ENCODE data around the gene PLA2R1.
A peak's percentile ranks its signal among the peaks of the same experiment; 100 is the strongest.
"Not testable (repeated sequence)": the region's sequence is repeated elsewhere in the genome, so short reads cannot be mapped to it uniquely, and the experiment has no call there.

The PLA2R1 gene

DNA sequence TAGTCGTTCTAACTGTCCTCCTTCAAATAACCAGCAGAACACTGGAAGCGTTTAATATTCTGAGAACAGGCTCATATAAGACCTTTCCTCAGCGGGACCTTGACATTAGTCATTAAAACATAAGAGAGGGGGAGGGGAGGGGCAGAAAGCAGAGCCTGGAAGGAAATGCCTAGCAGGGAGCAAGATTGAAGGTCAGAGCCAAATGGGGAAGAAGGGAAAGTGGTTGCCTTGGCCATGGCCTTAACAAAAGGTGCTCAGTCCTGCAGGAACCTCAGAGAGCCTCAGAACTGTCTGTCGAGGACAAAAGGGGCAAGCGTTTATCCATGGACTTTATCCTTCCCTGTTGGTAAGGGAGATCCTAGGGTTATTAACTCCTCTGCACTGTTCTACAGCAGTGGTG is 856 bp upstream of the PLA2R1 start:
- no peak for DNase-seq

GRCh38 chr2:160061944-160062291 is 497 bp downstream of the PLA2R1 start:
- DNase-seq: no peak

- DNase-seq: no peak
These were observed 882 bp downstream of the PLA2R1 start for GRCh38 chr2:160061533-160061932.

DNA sequence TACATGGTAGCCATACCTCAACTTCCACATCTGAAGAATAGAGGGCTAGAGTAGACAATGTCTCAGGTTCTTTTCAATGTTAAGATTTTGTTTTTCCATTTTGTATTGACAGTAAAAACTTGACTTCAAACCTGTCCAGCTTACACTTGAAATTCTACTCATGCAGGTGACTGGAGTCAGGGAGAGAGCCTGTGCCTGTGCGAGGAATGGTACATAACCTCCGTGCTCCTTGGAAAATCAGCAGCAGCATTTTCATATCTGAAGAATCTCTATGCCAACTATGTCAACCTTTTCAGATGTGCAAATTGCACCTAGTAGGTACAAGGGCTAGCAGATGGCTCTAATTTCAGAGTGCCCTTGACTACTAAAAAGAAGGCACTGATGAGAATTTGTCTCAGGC is 2.1 kb downstream of the PLA2R1 start:
- DNase-seq: no peak

DNA sequence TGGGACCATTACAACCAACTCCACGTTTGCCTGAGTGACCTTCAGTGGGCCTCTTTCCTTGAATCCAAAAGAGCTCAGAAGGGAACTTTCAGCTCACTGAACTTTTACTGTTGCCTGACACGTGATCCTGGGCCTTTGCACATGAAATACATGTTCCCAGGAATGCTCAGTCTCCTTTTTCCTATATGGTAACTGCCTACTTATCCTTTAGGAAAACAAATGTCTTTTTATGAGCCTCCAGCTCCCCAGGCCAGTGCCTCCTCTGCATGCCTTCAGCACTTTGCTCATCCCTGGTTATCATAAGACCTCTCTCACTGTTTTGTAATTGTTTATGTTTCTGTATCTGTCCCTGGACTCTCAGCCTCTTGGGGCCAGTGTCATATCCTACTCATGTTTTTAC is 5.1 kb downstream of the PLA2R1 start:
- DNase-seq: no peak

DNA sequence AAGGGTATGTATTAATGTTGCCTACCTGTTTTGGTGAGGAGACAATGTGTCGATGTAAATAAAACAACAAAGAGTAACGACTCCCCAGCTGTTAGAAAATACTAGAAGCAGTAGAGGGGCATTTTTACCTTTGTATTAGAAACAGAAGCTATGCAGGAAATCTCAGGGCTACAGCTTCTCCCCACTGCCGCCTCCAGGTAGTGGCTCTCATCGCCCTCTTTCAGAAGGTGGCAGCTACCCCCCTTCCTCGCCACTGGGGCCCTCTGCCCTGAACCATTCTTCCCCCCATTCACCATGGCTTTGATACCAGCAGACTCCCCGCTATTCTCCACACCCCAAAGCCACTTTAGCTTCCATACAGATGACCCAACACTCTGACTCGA is 6.7 kb downstream of the PLA2R1 start:
- DNase-seq: no peak

GRCh38 chr2:160054984-160055725 is 7.3 kb downstream of the PLA2R1 start:
- no peak for DNase-seq

DNA sequence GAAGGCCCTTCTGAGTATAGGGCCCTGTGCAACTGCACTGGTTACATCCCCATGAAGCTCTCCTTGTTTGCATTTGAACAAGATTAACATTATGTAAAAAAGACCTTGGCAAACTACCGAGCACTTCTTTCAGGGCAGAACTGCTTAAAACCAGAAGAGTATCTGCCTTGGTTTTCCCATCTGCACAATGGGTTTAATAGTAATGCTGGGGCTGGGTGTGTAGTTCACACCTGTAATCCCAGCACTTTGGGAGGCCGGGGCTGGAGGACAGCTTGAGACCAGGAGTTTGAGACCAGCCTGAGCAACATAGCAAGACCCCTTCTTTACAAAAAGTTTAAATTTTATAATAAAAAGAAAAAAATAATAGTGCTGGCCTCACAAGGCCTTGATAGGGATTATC is 8.5 kb downstream of the PLA2R1 start:
- DNase-seq: no peak

DNA sequence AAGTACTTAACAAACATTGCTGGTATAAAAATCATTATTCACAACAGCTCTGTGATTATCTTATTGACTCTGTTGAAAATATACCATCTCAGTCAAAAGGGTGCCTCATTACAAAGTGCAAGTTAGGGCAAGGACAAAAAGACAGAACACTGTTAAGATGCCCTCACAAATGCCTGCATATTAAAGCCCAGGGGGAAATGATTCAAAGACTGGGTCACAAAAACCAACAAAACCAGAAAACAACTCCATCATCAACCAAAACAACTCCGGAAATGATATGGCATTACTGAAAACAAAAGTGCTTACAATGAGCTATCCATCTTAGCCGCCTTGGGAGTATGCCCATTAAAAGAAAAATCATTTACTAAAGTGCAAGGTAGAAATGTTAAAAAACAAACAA is 9.9 kb downstream of the PLA2R1 start:
- no peak for DNase-seq

DNA sequence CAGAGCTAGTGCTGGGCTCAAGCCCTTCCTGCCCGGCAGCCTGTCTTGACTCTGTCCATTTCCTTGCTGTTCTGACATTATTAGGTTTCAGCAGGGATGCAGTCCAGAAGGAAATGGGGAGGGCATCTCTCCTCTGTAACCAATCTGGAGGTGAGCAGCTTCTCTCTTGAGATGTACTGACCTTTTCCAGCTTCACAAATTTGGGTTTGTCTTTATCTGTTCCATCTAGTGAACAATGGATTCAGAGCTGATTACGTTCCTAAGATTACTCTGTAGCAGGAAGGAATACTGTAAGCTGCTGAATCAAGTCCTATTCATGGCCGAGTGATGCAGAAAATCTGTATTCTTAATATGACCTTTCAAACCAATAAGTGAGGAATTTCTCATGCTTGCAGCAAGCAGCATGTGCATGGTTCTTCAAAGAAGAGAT is 11.0 kb downstream of the PLA2R1 start:
- DNase-seq: no peak

GRCh38 chr2:160050147-160050546 is 12.3 kb downstream of the PLA2R1 start:
- no peak for DNase-seq

GRCh38 chr2:160045703-160046210 is 16.7 kb downstream of the PLA2R1 start:
- DNase-seq: no peak

GRCh38 chr2:160044728-160045127 is 17.7 kb downstream of the PLA2R1 start:
- DNase-seq: no peak

GRCh38 chr2:160043265-160043664 is 19.1 kb downstream of the PLA2R1 start:
- no peak for DNase-seq

DNA sequence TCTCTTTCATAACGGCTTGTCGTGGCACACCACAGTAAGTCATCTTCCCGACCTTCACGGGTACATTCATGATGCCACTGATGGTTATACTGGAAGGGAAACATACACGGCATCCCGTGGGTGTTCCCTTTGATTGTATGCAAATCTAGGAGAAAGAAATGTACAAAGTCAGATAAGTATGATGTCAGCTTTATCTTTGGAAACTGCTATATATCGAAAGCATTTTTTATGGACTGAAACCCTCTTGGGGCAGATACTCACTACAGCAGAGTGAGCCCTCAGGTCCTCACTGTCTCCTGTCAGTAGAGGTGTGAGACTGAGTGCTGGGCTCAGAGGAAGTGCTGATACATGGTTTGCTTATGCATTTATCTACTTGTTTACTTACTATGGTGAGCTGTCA is 20.4 kb downstream of the PLA2R1 start:
- DNase-seq: peak; percentile 26

DNA sequence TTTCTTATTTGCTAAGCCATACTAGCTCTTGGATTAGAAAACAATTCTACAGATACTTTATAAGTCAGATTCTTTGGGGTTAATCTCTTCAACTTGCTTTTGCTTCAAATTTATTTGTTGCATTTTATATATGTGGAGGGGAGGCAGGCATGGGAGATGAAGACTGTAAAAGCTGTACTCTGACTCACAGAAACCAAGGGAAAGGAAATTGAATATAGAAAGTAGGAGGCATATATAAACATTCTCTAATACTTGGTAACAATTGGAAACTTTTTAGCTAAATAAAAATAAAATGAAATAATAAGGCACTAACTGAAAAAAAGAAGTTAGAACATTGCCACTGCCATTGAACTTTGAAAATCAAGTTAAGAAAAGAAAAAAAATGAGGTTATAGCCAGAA is 21.3 kb downstream of the PLA2R1 start:
- DNase-seq: no peak

DNA sequence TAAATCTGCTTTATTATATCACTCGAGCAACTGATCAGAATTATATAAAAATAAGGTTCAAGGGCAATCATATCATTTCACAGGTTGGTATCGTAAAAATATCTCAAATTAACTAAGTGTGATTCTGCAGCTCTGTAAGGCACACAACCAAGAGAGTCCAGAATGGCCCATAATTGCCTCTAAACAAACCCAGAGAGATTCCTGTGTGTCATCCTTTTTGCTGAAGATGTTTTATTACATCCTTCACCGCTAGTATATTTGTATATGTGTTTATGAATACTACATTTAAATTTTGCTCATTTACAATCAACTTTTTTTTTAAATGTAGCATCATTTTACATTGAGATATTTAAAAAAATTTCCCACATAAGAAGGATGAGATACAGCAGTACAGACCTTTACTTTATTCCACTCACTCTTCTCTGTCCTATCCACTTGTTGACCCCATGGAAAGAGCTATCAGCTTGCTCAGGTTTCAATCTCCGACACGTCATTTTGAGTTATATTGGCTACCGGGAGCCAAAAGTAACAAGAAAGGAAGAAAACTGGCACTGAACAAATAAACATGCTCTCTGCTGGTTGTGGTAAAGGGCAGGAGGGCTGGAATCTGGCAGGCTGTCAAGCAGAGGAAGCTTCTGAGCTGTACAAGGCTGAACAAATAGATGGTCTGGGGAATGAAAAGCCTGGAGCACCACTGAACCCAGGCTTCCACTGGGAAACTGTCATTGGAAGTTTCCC is 23.1 kb downstream of the PLA2R1 start:
- DNase-seq: no peak

DNA sequence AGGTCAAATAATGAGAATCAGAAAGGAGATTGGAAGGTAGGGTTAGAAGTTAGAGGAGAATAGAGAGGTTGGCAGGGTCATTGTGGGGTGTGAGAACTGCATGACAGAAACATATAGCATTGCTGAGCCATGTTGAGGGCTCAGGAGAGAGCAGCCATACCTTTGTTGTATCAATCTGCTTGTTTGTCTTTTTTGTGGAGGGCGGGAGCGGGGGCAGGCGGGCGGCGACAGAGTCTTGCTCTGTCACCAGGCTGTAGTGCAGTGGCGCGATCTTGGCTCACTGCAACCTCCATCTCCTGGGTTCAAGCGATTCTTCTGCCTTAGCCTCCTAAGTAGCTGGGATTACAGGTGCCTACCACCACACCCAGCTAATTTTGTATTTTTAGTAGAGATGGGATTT is 23.8 kb downstream of the PLA2R1 start:
- DNase-seq: not testable (repeated sequence)

DNA sequence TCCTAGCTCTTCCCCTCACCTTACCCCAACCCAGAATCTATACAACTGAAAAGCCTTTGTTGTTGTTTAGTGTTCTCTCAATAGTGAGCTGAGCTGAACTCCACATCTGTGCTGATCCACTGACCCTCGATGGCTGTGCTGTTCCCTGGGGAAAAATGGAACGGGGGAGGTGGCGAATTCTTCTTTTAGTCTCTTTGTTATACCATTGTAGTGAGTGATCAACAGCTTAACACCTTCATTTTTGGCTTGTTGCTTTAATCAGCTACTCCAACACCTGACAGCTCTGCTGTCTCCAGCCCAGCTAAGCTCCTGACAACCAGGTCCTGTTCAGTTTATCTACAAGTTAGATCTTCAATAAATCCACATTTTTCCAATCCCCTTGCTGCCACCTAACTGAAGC is 25.7 kb downstream of the PLA2R1 start:
- no peak for DNase-seq

DNA sequence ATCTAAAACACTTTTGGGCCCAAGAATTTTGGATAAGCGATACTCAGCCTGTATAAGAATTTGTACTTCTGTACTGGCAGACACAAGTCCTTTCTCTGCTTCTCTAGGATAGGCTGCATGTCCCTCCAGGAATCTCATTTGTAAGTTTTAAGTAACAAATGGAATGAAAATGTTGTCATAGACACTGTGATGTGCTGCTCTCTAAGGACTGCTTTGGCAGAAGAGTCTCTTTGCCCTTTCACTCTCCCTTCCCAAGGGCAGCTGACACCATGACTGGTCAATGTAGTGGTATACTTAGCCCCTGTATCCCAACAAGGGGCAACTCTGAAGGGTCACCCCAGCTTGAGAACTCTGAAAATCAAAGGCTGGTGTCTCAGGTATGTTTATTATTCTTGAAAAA is 27.3 kb downstream of the PLA2R1 start:
- no peak for DNase-seq

GRCh38 chr2:160034396-160034795 is 28.0 kb downstream of the PLA2R1 start:
- no peak for DNase-seq

GRCh38 chr2:160033732-160034392 is 28.6 kb downstream of the PLA2R1 start:
- no peak for DNase-seq

DNA sequence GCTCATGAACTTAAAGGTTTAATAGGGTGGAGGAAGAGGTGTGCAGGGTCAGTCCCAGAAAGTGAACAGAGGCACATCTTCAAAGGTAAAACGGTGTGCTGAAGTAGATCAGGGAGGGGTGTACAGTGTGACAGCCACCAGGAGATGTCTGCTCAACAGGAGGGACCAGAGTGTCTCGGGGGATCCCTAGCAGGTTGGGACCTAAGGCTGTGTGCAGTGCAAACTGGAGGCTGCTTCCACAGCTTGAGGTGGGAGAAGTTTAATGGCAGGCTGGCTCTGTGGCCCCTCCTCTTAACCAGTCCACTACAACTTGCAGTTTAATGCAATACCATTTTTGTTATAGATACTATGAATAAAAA is 33.2 kb downstream of the PLA2R1 start:
- no peak for DNase-seq

Data from inflammatory macrophage treated with lipopolysaccharide for 4 hours (primary cell).